Measurements from ENCODE around the gene TLN1. TPM values are rescaled to one million over a fixed set of nuclear protein-coding genes. Genes with fewer than 3 reads are reported as not detected.

The TLN1 gene
- total and polyA plus RNA-seq, 2 of the 8 experiments (the other 6 are each of a cell fraction or from before 2014, with no cell fraction given) = 28.1 to 90.1 TPM

- TF ChIP-seq HDAC2 (IDR thresholded peaks at IDR 0.05; ENCODE audit: borderline replicate concordance in 1 of 2, low read depth in 2 of 2, low read length in 2 of 2) (0 out of 4 replicates have a peak, but pooled peaks of 1 of the 2 experiments have one; percentile 17), PHF8 (conservative IDR thresholded peaks at IDR 0.05; ENCODE audit: low read depth, low read length) (peak; percentile 61), RNF2 (IDR thresholded peaks at IDR 0.05; ENCODE audit: borderline replicate concordance, low read depth, low read length, missing control alignments, poor library complexity, severe bottlenecking) (no peak), POLR2AphosphoS5 (IDR thresholded peaks at IDR 0.05; ENCODE audit: low read depth, low read length) (peak; percentile 59; the same call in 1 of the 2 replicates)
Observed at GRCh38 chr9:35757226-35757891, 25.4 kb upstream of the TLN1 start (continued).
